GM23338 (cell line): ENCODE measurements around the gene ALDH1L2. TPM values are rescaled to one million over a fixed set of nuclear protein-coding genes. Genes with fewer than 3 reads are reported as not detected.

Source experiments
- ATAC-seq: fragments of 200-7000 bp; cut with Tn5 transposase; 3 replicates; pipeline ENCODE4 v1.9.1; 2020
- DNase-seq: peaks from one replicate; pipeline ENCODE4 v3.0.0-alpha.2; 2015; ENCODE audit warnings: low spot score
- H2AFZ ChIP-seq: fragments of 200-600 bp; sonication (generic); 2 replicates; pipeline ENCODE4 v1.8.0; 2016; ENCODE audit warnings: antibody characterized with exemption, mild to moderate bottlenecking, moderate library complexity
- H3F3A ChIP-seq: fragments of 200-600 bp; sonication (generic); replicated peaks from 2 replicates; pipeline ENCODE4 v1.8.0; 2017; ENCODE audit warnings: antibody characterized with exemption, mixed run types, low read depth
- H3K27ac ChIP-seq: fragments of 200-600 bp; sonication (generic); 2 replicates; pipeline ENCODE4 v1.6.1; 2016; ENCODE audit warnings: low read depth
- H3K27me3 ChIP-seq: fragments of 200-600 bp; sonication (generic); 2 replicates; pipeline ENCODE4 v1.8.0; 2016; ENCODE audit warnings: mild to moderate bottlenecking, mixed run types, moderate library complexity; ENCODE audit not compliant: insufficient read depth
- H3K36me3 ChIP-seq: fragments of 200-600 bp; sonication (generic); 2 replicates; pipeline ENCODE4 v1.8.0; 2016; ENCODE audit warnings: mild to moderate bottlenecking; ENCODE audit not compliant: insufficient read depth
- H3K4me1 ChIP-seq: fragments of 200-600 bp; sonication (generic); 2 replicates; pipeline ENCODE4 v1.8.0; 2016; ENCODE audit warnings: mild to moderate bottlenecking, moderate library complexity; ENCODE audit not compliant: insufficient read depth
- H3K4me2 ChIP-seq: fragments of 200-600 bp; sonication (generic); 2 replicates; pipeline ENCODE4 v1.7.1; 2017; ENCODE audit warnings: mixed run types
- H3K4me3 ChIP-seq: fragments of 200-600 bp; sonication (generic); 2 replicates; pipeline ENCODE4 v1.6.1; 2016; ENCODE audit warnings: mixed run types
- H3K79me2 ChIP-seq: fragments of 200-600 bp; sonication (generic); replicated peaks from 2 replicates; pipeline ENCODE4 v1.8.0; 2017; ENCODE audit warnings: mild to moderate bottlenecking; ENCODE audit not compliant: insufficient read depth
- H3K9me2 ChIP-seq: fragments of 200-600 bp; sonication (generic); 2 replicates; pipeline ENCODE4 v1.8.0; 2017; ENCODE audit not compliant: insufficient read depth
- H4K20me1 ChIP-seq: fragments of 200-600 bp; sonication (generic); replicated peaks from 2 replicates; pipeline ENCODE4 v1.8.0; 2017; ENCODE audit warnings: mild to moderate bottlenecking; ENCODE audit not compliant: insufficient read depth
- H3K27ac Mint-ChIP-seq: 2 replicates; pipeline ENCODE4 v1.8.0; 2020; ENCODE audit warnings: inconsistent platforms, mild to moderate bottlenecking, moderate library complexity, mixed read lengths
- H3K27me3 Mint-ChIP-seq: 3 replicates; pipeline ENCODE4 v1.8.0; 2022; ENCODE audit warnings: low read depth, mild to moderate bottlenecking, moderate library complexity, mixed read lengths, inconsistent platforms; ENCODE audit not compliant: insufficient read depth, poor library complexity
- H3K36me3 Mint-ChIP-seq: 3 replicates; pipeline ENCODE4 v1.8.0; 2021; ENCODE audit warnings: low read depth, mild to moderate bottlenecking, inconsistent platforms, moderate library complexity, mixed read lengths
- H3K4me1 Mint-ChIP-seq: 3 replicates; pipeline ENCODE4 v1.8.0; 2020; ENCODE audit warnings: mild to moderate bottlenecking, inconsistent platforms, mixed read lengths
- H3K4me3 Mint-ChIP-seq: 3 replicates; pipeline ENCODE4 v1.8.0; 2021; ENCODE audit warnings: moderate library complexity, mild to moderate bottlenecking, inconsistent platforms, mixed read lengths
- H3K9me3 Mint-ChIP-seq: 3 replicates; pipeline ENCODE4 v1.8.0; 2020; ENCODE audit warnings: moderate library complexity, mild to moderate bottlenecking, inconsistent platforms, mixed read lengths
- CREB1 ChIP-seq: fragments of 250-450 bp; sonication (Bioruptor Pico); IDR thresholded peaks from 2 replicates; pipeline ENCODE4 v1.5.0; 2020; ENCODE audit warnings: low read depth, mild to moderate bottlenecking, moderate library complexity
- ETS1 ChIP-seq: IDR thresholded peaks from 2 replicates; pipeline ENCODE4 v1.6.1; 2016; ENCODE audit warnings: antibody characterized with exemption
- EZH2 ChIP-seq: fragments of 200-600 bp; sonication (generic); IDR thresholded peaks from one replicate; pipeline ENCODE4 v1.8.0; 2017; ENCODE audit warnings: antibody characterized with exemption, mild to moderate bottlenecking, low read depth; ENCODE audit not compliant: unreplicated experiment
- EZH2phosphoT487 ChIP-seq: fragments of 200-600 bp; sonication (generic); IDR thresholded peaks from one replicate; pipeline ENCODE4 v1.8.1; 2018; ENCODE audit warnings: antibody characterized with exemption; ENCODE audit not compliant: unreplicated experiment
- JUNB ChIP-seq: IDR thresholded peaks from one replicate; pipeline ENCODE4 v1.6.1; 2016; ENCODE audit warnings: antibody characterized with exemption; ENCODE audit not compliant: unreplicated experiment
- NANOG ChIP-seq: IDR thresholded peaks from 2 replicates; pipeline ENCODE4 v1.6.1; 2016; ENCODE audit warnings: antibody characterized with exemption, borderline replicate concordance
- POLR2AphosphoS5 ChIP-seq: IDR thresholded peaks from 2 replicates; pipeline ENCODE4 v1.6.1; 2016; ENCODE audit warnings: antibody characterized with exemption, low read depth
- STAT1 ChIP-seq: IDR thresholded peaks from one replicate; pipeline ENCODE4 v1.6.1; 2016; ENCODE audit warnings: antibody characterized with exemption; ENCODE audit not compliant: unreplicated experiment
- ZNF114 ChIP-seq: fragments of 250-450 bp; sonication (Bioruptor Pico); IDR thresholded peaks from 2 replicates; pipeline ENCODE4 v1.5.0; 2020; ENCODE audit warnings: mild to moderate bottlenecking, moderate library complexity
- ZNF331 ChIP-seq: fragments of 250-450 bp; sonication (Bioruptor Pico); IDR thresholded peaks from 2 replicates; pipeline ENCODE4 v1.5.0; 2020; ENCODE audit warnings: low read depth, mild to moderate bottlenecking, moderate library complexity
- polyA plus RNA-seq: library from polyadenylated mRNA; unstranded; fragments of >200 nt; fragmentation: Nextera tagmentation; extraction: Ambion mirVana; gene quantifications from 2 replicates; pipeline ENCODE4 v1.2.1, GENCODE V29; 2016
- total RNA-seq: library from RNA; depleted of rRNA; stranded (reverse); fragments of >200 nt; shearing (Covaris generic); gene quantifications from 2 replicates; pipeline ENCODE4 v1.2.3, GENCODE V29; 2014
- TF ChIP-seq, protein P1 (sequence below): fragments of 250-450 bp; sonication (Bioruptor Pico); IDR thresholded peaks from 2 replicates; pipeline ENCODE4 v1.5.0; 2020; ENCODE audit warnings: mild to moderate bottlenecking, moderate library complexity
- TF ChIP-seq, protein P2 (sequence below), 2 experiments: fragments of 200-600 bp in 1 of 2; sonication (generic) in 1 of 2; conservative IDR thresholded peaks; 2 replicates each; pipeline versions ENCODE4 v1.5.1 to v1.6.1; 2016 to 2017; ENCODE audit warnings: antibody characterized with exemption in 2 of 2, low read depth in 2 of 2, mild to moderate bottlenecking in 2 of 2, moderate library complexity in 1 of 2

Gene ALDH1L2
- total and polyA plus RNA-seq, 2 experiments from 2014 or later: 5.8 to 9.1 TPM

- Mint-ChIP-seq H3K4me1 (peaks cover 9% of the 10 kb centered on the region), H3K9me3 (no peaks in the 10 kb centered on the region), H3K27me3 (no peaks in the 10 kb centered on the region), H3K27ac (no peak overlapping the region), H3K4me3 (no peak overlapping the region), H3K36me3 (peaks cover 4% of the 10 kb centered on the region; the same call in 1 of the 3 replicates)
- H3K36me3 ChIP-seq: no peaks in the 10 kb centered on the region
- no peaks in the 10 kb centered on the region for H3K4me1 ChIP-seq
- H3K27ac ChIP-seq: no peak overlapping the region
- ATAC-seq (no peak), DNase-seq (no peak)
- TF ChIP-seq ZNF114 (no peak), EZH2 (no peak), JUNB (no peak), ETS1 (no peak), POLR2AphosphoS5 (no peak), NANOG (no peak), ZNF331 (CRISPR knock-in tag) (no peak), EZH2phosphoT487 (no peak), CREB1 (CRISPR knock-in tag) (no peak), STAT1 (no peak)
- TF ChIP-seq, protein P1, sequence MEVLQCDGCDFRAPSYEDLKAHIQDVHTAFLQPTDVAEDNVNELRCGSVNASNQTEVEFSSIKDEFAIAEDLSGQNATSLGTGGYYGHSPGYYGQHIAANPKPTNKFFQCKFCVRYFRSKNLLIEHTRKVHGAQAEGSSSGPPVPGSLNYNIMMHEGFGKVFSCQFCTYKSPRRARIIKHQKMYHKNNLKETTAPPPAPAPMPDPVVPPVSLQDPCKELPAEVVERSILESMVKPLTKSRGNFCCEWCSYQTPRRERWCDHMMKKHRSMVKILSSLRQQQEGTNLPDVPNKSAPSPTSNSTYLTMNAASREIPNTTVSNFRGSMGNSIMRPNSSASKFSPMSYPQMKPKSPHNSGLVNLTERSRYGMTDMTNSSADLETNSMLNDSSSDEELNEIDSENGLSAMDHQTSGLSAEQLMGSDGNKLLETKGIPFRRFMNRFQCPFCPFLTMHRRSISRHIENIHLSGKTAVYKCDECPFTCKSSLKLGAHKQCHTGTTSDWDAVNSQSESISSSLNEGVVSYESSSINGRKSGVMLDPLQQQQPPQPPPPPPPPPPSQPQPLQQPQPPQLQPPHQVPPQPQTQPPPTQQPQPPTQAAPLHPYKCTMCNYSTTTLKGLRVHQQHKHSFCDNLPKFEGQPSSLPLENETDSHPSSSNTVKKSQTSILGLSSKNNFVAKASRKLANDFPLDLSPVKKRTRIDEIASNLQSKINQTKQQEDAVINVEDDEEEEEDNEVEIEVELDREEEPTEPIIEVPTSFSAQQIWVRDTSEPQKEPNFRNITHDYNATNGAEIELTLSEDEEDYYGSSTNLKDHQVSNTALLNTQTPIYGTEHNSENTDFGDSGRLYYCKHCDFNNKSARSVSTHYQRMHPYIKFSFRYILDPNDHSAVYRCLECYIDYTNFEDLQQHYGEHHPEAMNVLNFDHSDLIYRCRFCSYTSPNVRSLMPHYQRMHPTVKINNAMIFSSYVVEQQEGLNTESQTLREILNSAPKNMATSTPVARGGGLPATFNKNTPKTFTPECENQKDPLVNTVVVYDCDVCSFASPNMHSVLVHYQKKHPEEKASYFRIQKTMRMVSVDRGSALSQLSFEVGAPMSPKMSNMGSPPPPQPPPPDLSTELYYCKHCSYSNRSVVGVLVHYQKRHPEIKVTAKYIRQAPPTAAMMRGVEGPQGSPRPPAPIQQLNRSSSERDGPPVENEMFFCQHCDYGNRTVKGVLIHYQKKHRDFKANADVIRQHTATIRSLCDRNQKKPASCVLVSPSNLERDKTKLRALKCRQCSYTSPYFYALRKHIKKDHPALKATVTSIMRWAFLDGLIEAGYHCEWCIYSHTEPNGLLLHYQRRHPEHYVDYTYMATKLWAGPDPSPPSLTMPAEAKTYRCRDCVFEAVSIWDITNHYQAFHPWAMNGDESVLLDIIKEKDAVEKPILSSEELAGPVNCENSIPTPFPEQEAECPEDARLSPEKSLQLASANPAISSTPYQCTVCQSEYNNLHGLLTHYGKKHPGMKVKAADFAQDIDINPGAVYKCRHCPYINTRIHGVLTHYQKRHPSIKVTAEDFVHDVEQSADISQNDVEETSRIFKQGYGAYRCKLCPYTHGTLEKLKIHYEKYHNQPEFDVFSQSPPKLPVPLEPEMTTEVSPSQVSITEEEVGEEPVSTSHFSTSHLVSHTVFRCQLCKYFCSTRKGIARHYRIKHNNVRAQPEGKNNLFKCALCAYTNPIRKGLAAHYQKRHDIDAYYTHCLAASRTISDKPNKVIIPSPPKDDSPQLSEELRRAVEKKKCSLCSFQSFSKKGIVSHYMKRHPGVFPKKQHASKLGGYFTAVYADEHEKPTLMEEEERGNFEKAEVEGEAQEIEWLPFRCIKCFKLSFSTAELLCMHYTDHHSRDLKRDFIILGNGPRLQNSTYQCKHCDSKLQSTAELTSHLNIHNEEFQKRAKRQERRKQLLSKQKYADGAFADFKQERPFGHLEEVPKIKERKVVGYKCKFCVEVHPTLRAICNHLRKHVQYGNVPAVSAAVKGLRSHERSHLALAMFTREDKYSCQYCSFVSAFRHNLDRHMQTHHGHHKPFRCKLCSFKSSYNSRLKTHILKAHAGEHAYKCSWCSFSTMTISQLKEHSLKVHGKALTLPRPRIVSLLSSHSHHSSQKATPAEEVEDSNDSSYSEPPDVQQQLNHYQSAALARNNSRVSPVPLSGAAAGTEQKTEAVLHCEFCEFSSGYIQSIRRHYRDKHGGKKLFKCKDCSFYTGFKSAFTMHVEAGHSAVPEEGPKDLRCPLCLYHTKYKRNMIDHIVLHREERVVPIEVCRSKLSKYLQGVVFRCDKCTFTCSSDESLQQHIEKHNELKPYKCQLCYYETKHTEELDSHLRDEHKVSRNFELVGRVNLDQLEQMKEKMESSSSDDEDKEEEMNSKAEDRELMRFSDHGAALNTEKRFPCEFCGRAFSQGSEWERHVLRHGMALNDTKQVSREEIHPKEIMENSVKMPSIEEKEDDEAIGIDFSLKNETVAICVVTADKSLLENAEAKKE (CRISPR knock-in tag): no peak
- TF ChIP-seq, protein P2, sequence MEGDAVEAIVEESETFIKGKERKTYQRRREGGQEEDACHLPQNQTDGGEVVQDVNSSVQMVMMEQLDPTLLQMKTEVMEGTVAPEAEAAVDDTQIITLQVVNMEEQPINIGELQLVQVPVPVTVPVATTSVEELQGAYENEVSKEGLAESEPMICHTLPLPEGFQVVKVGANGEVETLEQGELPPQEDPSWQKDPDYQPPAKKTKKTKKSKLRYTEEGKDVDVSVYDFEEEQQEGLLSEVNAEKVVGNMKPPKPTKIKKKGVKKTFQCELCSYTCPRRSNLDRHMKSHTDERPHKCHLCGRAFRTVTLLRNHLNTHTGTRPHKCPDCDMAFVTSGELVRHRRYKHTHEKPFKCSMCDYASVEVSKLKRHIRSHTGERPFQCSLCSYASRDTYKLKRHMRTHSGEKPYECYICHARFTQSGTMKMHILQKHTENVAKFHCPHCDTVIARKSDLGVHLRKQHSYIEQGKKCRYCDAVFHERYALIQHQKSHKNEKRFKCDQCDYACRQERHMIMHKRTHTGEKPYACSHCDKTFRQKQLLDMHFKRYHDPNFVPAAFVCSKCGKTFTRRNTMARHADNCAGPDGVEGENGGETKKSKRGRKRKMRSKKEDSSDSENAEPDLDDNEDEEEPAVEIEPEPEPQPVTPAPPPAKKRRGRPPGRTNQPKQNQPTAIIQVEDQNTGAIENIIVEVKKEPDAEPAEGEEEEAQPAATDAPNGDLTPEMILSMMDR (conservative IDR thresholded peaks at IDR 0.05; ENCODE audit: low read depth in 2 of 2): no peak
- no peak overlapping the region for H3K4me2 ChIP-seq
- H3F3A ChIP-seq: no peaks in the 10 kb centered on the region
- no peak overlapping the region for H3K4me3 ChIP-seq
- H2AFZ ChIP-seq: no peak overlapping the region
- H3K79me2 ChIP-seq: peaks cover 6% of the 10 kb centered on the region; the same call in 1 of the 2 replicates
- no peaks in the 10 kb centered on the region for H3K27me3 ChIP-seq
- peaks cover 3% of the 10 kb centered on the region; the same call in 1 of the 2 replicates for H3K9me2 ChIP-seq
- H4K20me1 ChIP-seq: no peaks in the 10 kb centered on the region
These were observed 7.3 kb downstream of the ALDH1L2 start for GRCh38 chr12:105076913-105077312.
